ENCODE data around the gene TMEM54.

TMEM54 gene

GRCh38 chr1:32865639-32866405 is 35.4 kb downstream of the TMEM54 start:
- in situ Hi-C loops (cut with MboI; ENCODE audit: low sequenced_read_pairs): no loop called here

- in situ Hi-C loops (cut with MboI; ENCODE audit: low sequenced_read_pairs): no loop called here
Observed at GRCh38 chr1:32864375-32865019, 36.7 kb downstream of the TMEM54 start.

GRCh38 chr1:32863881-32864245 is 37.3 kb downstream of the TMEM54 start:
- in situ Hi-C loops (cut with MboI; ENCODE audit: low sequenced_read_pairs): no loop called here

GRCh38 chr1:32863218-32863880 is 37.8 kb downstream of the TMEM54 start:
- in situ Hi-C loops (cut with MboI; ENCODE audit: low sequenced_read_pairs): no loop called here

DNA sequence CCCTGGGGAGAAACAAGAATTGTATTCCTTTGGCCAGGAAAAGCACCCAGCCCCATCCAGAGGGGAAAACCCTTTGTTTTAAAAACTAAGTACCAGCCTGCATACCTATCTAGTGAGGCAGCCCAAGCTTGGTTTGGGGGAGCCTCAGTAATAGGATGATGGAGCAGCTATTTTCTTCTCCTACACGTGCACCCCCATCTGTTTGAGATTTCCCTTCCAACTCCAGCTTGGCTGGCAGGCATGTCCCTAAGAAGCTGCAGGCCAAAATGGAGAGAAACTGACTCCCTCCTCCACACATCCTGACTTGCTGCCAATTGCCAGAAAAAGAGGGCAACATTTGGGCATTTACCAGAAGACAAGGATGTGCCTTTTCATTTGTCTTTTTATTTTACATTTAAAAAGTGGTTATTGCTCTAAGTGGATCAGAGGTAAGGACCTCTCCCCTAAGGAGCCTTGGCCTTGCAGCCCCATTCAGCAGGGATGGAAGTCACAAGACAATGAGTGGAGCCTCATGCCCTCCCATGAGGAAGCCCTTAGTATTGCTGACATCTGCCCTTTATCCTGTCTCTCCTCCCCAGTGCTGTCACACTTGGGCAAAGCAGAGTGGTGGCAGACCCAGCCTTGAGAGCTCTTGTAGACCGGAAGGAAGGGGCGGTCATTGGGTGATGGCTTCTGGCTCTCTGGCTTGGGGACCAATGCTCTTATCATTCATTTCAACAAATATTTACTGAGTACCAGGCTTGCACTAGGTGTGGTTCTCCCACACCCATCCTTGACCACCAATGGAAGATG is 39.1 kb downstream of the TMEM54 start:
- in situ Hi-C loops (cut with MboI; ENCODE audit: low sequenced_read_pairs): no loop called here

GRCh38 chr1:32860566-32860965 is 40.6 kb downstream of the TMEM54 start:
- in situ Hi-C loops (cut with MboI; ENCODE audit: low sequenced_read_pairs): no loop called here

- in situ Hi-C loops (cut with MboI; ENCODE audit: low sequenced_read_pairs): no loop called here
Observed at GRCh38 chr1:32859915-32860314, 41.3 kb downstream of the TMEM54 start.

DNA sequence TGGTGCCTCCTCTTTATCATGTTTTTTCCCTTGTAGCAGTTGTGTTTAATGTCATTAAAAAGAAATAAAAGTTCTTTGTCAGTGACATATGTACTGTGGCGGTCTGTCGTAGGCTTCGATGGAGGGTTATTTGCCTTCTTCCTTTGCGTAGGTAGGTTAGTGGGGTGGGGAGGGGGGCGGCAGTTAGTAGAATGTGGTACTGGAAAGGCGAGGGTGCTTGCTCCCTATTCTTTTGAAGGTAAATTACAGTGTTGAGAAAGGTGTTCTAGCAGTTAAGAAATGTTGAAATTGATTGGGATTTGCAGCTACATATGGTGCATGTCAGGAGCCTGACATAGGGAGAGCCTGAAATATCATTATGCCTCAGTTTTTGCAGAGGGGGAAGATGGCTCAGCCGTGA is 42.4 kb downstream of the TMEM54 start:
- in situ Hi-C loops (cut with MboI; ENCODE audit: low sequenced_read_pairs): no loop called here

- in situ Hi-C loops (cut with MboI; ENCODE audit: low sequenced_read_pairs): no loop called here
Observed at GRCh38 chr1:32858136-32858535, 43.1 kb downstream of the TMEM54 start.

DNA sequence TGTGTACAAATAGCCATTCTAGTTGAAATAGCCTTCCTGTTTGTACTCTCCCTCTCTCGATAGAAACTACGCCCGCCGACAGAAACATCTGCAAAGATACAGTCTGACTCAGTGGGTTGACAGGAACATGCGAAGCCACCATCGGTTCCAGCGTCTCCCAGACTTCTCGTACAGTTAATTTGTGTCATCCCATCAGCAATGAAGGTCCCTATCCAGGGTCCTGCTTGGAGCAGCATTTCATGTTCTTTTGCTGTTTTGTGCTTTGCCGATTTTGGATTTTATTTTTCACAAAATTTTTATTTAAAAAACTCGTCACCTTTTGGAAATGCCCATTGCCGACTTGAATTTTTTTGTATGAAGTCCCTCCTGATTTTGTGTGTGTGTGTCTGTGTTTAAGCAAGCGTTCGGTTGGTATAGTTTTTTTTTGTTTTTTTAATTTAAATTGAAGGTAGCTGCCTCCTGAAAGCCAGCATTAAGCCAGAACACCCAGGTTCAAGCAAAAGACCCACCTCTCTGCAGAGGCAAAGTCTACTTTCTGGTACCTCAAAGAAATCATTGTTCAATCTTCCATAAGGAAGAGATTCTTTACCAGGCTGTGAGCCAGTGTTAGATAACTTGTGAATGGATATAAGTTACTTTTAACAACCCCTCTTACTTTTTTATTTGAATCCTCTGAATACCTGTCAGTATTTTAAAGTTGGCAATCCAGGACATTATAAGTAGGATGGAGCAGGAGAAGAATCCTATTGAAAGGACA is 45.1 kb downstream of the TMEM54 start:
- in situ Hi-C loops (cut with MboI; ENCODE audit: low sequenced_read_pairs): no loop called here

DNA sequence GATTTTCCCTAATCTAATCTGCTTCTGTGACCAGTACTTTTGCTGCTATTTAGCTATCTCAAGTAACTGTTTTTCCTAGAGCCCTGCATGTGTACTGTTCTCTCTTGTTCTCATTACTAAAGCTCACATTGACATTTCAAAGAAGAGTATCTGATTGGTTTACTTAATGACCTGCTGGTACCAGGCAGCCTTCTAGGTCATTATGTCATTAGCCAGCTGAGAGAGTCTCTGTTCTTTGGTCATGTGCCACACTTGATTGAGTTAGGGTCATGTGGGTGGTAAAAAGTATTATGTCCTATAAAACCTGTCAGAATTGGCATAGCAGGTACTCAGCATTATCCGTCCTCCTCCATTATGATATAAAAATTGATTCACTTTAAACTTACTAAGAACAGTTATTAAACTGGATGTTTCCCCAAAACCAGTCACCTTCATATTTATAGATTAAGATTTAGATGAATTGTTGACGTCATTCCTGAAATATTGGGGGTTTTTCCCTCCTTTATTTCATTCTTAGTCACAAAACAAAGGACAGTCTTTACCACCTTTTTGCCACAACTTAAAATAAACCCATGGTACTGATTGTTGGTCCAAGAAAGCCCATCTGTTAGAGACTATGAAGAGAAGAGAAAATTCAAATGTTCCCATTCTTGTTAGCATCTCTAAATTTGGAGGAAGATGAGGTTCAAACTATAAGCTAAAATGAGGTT is 52.7 kb downstream of the TMEM54 start:
- in situ Hi-C loops (cut with MboI; ENCODE audit: low sequenced_read_pairs): no loop called here

All from HL-60/S4 treated with retinoic acid at 250 ng/mL for 4 days and 3 days (cell line).